ENCODE measurements around the gene KNDC1. TPM values are rescaled to one million over a fixed set of nuclear protein-coding genes. Genes with fewer than 3 reads are reported as not detected.

Gene KNDC1
- total and polyA plus RNA-seq, 2 donors (not counting 1 experiment from before 2014, with no cell fraction given) = 0.17 to 0.45 TPM

DNA sequence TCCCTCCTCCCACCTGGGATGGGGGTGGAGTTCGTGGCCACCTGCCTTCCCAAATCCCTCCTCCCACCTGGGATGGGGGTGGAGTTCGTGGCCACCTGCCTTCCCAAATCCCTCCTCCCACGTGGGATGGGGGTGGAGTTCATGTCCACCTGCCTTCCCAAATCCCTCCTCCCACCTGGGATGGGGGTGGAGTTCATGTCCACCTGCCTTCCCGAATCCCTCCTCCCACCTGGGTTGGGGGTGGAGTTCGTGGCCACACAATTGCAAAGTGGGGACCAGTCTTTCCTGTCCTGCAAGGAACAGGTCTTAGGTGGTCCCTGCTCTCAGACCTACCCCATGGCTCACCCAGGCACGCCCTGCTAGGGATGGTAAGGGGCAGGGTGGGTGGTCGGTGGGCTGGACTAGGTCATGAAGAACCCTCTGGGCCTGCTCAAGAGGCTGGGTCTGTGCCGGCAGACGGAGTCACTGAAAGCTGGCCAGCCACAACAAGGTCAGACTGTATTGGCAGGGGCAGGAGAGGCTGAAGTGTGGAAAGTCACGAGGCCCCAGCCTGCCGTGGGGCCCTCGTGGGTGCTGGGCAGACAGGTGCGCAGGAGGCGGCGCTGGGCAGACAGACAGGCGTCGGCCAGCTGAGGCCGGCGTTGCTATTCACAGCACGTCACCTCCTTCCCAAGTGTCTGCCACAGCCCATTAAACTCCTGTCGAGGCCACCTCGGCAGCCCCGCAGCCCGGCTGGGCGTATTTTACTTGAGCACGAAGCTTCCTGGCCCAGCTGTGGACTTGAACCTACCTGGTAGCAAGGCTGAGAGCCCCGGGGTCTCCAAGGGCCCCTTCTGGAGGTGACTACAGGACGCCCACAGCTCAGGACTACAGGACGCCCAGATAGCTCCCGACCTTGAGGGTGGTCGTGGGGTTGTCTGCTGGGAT is 4.1 kb downstream of the KNDC1 start:
- no peak for DNase-seq
- Histone ChIP-seq H3K27ac (ENCODE audit: low read length in 2 of 2) (no peak overlapping the region), H3K4me1 (ENCODE audit: control insufficient read depth in 2 of 2, insufficient read depth in 2 of 2, low read length in 2 of 2) (peaks cover 13 to 16% of the 10 kb centered on the region in 2 donors), H4K20me1 (ENCODE audit: control insufficient read depth, insufficient read depth, low read length, poor library complexity, severe bottlenecking) (no peaks in the 10 kb centered on the region), H2AFZ (ENCODE audit: insufficient read depth, low read depth, low read length, poor library complexity, severe bottlenecking) (no peak overlapping the region), H3K27me3 (replicated peaks in 1 of 4; ENCODE audit: control extremely low read depth in 1 of 4, control insufficient read depth in 3 of 4, insufficient read depth in 4 of 4, low read length in 3 of 4) (peaks cover 0 to 36% (median 9%) of the 10 kb centered on the region in 4 experiments), H3K4me3 (ENCODE audit: control extremely low read depth in 1 of 5, extremely low read depth in 1 of 5, insufficient read depth in 1 of 5, low read depth in 2 of 5, low read length in 4 of 5) (no peak overlapping the region), H3K4me2 (replicated peaks; ENCODE audit: low read depth, low read length, poor library complexity, severe bottlenecking) (no peak overlapping the region), H3K9ac (ENCODE audit: low read length) (no peak overlapping the region), H3K36me3 (replicated peaks in 1 of 2; ENCODE audit: control extremely low read depth in 1 of 2, control insufficient read depth in 1 of 2, extremely low read depth in 1 of 2, insufficient read depth in 2 of 2, low read length in 1 of 2) (no peaks in the 10 kb centered on the region), H3K9me3 (ENCODE audit: control extremely low read depth in 1 of 3, control insufficient read depth in 2 of 3, insufficient read depth in 1 of 3, low read length in 2 of 3) (peaks cover 0 to 9% (median 0%) of the 10 kb centered on the region in 3 donors), H3K79me2 (ENCODE audit: control insufficient read depth, insufficient read depth, low read length) (no peaks in the 10 kb centered on the region)
- ChIA-PET CTCF (no interaction called here), POLR2A (no interaction called here)
- Mint-ChIP-seq H3K27ac (no peak overlapping the region), H3K4me1 (peaks cover 2% of the 10 kb centered on the region), H3K27me3 (peaks cover 14% of the 10 kb centered on the region), H3K9me3 (ENCODE audit: insufficient read depth) (peaks cover 3% of the 10 kb centered on the region), H3K4me3 (no peak overlapping the region)
- intact Hi-C loops (cut with micrococcal nuclease) = no loop called here
- WGBS (ENCODE audit: insufficient coverage) = 88% methylated on average over 26 of the region's 31 CpGs
- ATAC-seq (ENCODE audit: low read depth) = no peak
- no peak for TF ChIP-seq EZH2 (IDR thresholded peaks at IDR 0.05; ENCODE audit: borderline replicate concordance, insufficient read depth, low read depth, low read length, poor library complexity, severe bottlenecking)

GRCh38 chr10:133164816-133165555 is 5.0 kb downstream of the KNDC1 start:
- peaks cover 13 to 16% of the 10 kb centered on the region in 2 donors for H3K4me1 ChIP-seq (ENCODE audit: control insufficient read depth in 2 of 2, insufficient read depth in 2 of 2, low read length in 2 of 2)
- 85% methylated on average over 19 of the region's 26 CpGs for WGBS (ENCODE audit: insufficient coverage)
- H3K27me3 ChIP-seq (replicated peaks in 1 of 4; ENCODE audit: control extremely low read depth in 1 of 4, control insufficient read depth in 3 of 4, insufficient read depth in 4 of 4, low read length in 3 of 4) = peaks cover 0 to 31% (median 7%) of the 10 kb centered on the region in 4 experiments

More at GRCh38 chr10:133164816-133165555, 5.0 kb downstream of the KNDC1 start:
- H3K27me3 Mint-ChIP-seq = peaks cover 14% of the 10 kb centered on the region
- H3K4me3 Mint-ChIP-seq = no peak overlapping the region
- Histone ChIP-seq H3K4me3 (ENCODE audit: control extremely low read depth in 1 of 5, extremely low read depth in 1 of 5, insufficient read depth in 1 of 5, low read depth in 2 of 5, low read length in 4 of 5) (no peak overlapping the region), H3K9me3 (ENCODE audit: control extremely low read depth in 1 of 3, control insufficient read depth in 2 of 3, insufficient read depth in 1 of 3, low read length in 2 of 3) (peaks cover 0 to 16% (median 0%) of the 10 kb centered on the region in 3 donors), H3K27ac (ENCODE audit: low read length in 2 of 2) (no peak overlapping the region), H3K36me3 (replicated peaks in 1 of 2; ENCODE audit: control extremely low read depth in 1 of 2, control insufficient read depth in 1 of 2, extremely low read depth in 1 of 2, insufficient read depth in 2 of 2, low read length in 1 of 2) (no peaks in the 10 kb centered on the region), H2AFZ (ENCODE audit: insufficient read depth, low read depth, low read length, poor library complexity, severe bottlenecking) (no peak overlapping the region), H3K4me2 (replicated peaks; ENCODE audit: low read depth, low read length, poor library complexity, severe bottlenecking) (no peak overlapping the region), H3K79me2 (ENCODE audit: control insufficient read depth, insufficient read depth, low read length) (no peaks in the 10 kb centered on the region), H4K20me1 (ENCODE audit: control insufficient read depth, insufficient read depth, low read length, poor library complexity, severe bottlenecking) (no peaks in the 10 kb centered on the region), H3K9ac (ENCODE audit: low read length) (no peak overlapping the region)
- CTCF ChIA-PET = no interaction called here
- peaks cover 2% of the 10 kb centered on the region for H3K4me1 Mint-ChIP-seq
- POLR2A ChIA-PET = no interaction called here
- intact Hi-C loops (cut with micrococcal nuclease) = no loop called here
- DNase-seq (no peak), ATAC-seq (ENCODE audit: low read depth) (no peak)
- no peak overlapping the region for H3K27ac Mint-ChIP-seq
- no peak for TF ChIP-seq EZH2 (IDR thresholded peaks at IDR 0.05; ENCODE audit: borderline replicate concordance, insufficient read depth, low read depth, low read length, poor library complexity, severe bottlenecking)
- TF ChIP-seq, protein P1, sequence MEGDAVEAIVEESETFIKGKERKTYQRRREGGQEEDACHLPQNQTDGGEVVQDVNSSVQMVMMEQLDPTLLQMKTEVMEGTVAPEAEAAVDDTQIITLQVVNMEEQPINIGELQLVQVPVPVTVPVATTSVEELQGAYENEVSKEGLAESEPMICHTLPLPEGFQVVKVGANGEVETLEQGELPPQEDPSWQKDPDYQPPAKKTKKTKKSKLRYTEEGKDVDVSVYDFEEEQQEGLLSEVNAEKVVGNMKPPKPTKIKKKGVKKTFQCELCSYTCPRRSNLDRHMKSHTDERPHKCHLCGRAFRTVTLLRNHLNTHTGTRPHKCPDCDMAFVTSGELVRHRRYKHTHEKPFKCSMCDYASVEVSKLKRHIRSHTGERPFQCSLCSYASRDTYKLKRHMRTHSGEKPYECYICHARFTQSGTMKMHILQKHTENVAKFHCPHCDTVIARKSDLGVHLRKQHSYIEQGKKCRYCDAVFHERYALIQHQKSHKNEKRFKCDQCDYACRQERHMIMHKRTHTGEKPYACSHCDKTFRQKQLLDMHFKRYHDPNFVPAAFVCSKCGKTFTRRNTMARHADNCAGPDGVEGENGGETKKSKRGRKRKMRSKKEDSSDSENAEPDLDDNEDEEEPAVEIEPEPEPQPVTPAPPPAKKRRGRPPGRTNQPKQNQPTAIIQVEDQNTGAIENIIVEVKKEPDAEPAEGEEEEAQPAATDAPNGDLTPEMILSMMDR (IDR thresholded peaks at IDR 0.05) = no peak
- peaks cover 3% of the 10 kb centered on the region for H3K9me3 Mint-ChIP-seq (ENCODE audit: insufficient read depth)
